GM21737 (cell line): ENCODE measurements around the gene LFNG.

Source experiments
- ATAC-seq: cut with Tn5 transposase; IDR thresholded peaks from one replicate; pipeline ENCODE4 v1.9.1; 2021; ENCODE audit warnings: mild to moderate bottlenecking, moderate library complexity; ENCODE audit not compliant: unreplicated experiment

Gene LFNG

DNA sequence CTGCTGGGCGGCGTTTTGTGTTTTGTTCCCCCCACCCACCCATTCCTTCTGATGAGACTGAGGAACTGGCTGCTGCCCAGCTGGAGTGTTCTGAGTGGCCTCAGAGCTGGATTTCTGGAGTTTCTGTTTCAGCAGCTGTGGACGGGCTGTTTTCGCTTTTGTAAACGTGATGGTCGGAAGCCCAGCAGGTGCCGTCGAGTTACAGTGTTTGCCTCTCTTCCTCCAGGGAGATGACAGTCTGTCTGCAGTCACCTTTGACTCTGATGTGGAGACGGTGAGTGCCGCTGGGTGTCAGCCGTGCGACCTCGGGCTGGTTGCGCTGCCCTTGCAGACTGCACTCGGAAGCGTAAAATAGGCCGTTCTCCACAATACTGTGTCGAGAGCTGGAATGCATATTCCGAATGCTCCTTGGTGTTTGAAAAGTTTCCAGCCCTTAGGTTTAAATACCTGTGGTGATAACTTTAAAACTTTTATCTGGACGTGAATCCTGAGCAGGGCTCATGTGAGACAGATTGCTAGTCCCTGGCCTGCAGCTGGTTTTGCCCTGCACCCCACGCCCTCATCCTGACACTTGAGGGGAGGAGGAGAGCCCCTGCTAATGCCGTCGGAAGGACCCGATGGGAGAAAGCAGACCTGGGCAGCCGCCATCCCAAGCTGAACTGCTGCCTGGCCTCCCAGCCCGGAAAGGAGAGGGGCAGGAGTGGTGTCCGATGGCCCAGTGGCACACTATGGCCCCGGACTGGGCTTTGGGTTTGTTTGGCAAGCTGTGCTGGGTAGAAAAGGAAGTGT, 47.5 kb downstream of the LFNG start:
- peak; percentile 47 for ATAC-seq

DNA sequence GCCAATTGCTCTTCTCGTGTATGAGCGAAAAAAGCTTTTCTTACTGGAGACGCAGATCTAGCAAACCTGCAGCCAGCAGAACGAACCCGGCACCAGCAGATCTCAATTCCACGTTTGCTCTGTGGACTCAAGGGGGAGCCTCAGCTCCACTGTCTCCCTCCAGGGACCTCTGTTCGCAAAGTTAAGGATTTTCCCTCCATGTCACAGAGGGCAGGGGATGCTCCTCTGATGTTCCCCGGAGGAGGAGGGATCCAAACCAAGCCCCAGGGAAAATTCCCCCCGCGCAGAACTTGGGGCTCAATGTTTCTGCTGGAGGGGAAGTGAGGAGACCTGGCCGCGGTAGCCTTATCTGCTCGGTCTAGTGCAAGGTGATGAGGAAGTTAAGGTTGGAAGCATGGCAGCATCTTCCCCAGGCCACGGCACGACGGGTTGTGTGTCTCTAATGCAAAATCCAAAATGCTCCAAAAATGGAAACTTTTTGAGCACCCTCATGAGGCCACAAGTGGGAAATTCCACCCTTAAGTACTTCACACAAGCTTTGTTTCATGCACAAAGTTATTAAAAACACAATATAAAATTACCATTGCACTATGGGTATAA, 48.2 kb downstream of the LFNG start:
- ATAC-seq, result no peak

DNA sequence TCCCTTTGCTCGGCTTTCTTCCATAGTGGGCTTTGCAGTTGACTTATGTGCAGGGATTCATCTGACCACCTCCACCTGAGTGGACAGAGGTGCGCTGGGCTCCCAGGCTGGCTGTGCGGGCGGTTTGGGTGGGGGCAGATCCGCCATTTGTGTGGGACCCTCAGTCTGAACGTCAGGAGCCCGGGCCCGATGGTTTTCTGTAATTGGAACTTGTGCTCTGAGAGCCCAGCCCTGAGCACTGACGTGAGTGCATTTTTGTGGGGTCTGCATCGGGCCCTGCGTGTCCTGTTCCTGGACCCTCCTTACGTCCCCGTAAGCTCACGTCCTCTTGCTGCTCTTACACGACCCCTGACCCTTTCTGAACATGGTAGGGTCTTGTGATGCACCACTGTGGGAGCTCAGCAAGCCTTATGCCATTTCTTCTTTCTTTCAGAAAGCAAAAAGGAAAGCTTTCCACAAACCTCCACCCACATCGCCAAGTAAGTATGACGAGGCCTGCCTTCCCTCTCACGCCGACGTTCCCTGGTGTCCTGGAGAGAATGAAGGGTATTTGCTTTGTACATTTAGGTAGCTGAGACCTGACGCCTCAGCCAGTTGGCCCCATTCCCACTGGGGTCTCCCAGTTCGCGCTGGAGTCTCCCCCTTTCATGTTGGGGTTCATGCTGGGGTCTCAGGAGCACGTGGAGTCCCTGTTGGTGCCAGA, 49.1 kb downstream of the LFNG start:
- no peak for ATAC-seq

- no peak for ATAC-seq
Measured at GRCh38 chr7:2569421-2569820, 49.8 kb downstream of the LFNG start.

DNA sequence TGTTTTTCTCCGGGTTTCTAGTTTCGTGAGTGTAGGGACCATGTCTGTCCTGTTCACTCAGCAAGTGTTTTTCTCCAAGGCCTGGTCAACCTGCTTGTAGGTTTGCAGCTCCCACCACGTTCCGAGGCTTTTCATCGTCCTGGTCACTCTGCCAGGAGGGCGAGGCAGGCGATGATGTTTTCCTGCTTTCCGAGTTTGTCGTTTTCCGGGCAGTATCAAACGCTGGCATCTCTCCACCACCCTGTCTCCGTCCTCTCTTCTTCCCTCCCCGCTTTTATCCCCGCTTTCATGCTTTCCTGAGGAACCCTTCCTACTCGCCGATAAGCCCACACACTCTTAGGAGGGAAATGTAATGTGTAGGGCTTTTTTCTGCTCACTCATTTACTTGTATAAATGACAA, 50.4 kb downstream of the LFNG start:
- no peak for ATAC-seq

DNA sequence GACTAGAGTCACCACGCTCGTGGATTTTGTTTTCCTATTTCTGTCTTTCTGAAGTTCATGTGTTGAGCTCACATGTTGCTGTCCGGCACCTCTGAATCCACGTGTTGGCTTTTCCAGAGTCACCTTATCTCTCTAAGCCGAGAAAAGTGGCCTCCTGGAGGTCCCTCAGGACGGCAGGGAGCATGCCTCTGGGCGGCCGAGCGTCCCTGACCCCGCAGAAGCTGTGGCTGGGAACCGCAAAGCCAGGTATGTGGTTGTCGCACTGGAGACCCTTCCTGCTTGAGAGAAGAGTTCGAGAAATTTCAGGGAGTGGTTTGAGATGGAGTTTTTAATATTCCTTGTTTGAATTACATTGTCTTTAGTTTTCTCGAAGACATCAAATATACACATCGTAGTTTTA, 51.8 kb downstream of the LFNG start:
- ATAC-seq, result no peak

- ATAC-seq, result no peak
Measured at GRCh38 chr7:2572101-2572842, 52.7 kb downstream of the LFNG start.

DNA sequence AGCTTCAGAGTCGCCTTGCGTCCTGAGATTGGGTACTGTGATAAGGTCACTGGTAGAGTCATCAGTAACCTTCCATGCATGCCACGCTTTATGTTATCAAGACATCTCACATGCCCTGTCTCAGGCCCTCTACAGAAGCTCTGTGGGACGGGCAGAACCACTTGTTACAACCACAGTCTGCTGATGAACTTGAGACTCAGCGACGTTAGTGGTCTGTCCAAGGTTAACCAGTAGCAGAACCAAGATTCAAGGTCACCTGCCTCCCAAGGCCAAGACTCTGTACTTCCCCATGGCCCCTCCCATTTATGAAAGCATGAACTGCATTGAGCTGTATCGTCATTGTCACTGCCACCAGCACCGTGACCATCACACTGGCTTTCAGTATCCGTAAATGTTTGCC, 54.2 kb downstream of the LFNG start:
- ATAC-seq, result no peak

DNA sequence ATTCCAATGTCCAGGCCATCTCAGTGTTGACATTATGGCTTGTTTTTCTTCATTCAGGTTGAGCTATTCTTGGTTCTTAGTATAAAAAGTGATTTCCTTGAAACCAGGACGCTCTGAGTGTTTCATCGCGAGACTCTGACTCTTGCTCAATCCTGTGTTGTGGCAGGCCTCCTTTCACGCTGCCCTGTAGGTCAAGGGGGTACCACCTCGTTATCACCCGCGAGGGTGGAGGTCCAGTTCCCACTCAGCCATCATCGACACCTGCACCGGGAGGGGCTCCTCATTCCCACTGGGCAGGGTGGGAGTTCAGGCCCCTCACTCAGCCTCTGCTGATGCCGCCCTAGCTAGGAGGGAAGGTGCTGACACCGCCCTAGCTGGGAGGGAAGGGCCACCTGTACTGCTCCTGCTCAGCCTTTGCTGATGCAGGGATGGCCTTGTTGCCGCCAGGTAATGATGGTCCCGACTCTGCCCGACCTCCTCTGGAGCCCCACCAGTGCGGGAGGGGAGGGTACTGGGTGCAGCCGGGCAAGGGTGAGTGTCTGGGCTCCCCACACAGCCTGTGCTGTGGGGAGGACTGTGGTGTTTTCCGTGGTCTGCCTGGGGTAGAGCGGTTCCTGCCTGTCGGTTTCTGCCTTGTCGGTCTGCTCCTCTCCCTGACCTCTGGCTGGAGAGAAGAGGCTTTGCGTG, 55.6 kb downstream of the LFNG start:
- ATAC-seq, result no peak

DNA sequence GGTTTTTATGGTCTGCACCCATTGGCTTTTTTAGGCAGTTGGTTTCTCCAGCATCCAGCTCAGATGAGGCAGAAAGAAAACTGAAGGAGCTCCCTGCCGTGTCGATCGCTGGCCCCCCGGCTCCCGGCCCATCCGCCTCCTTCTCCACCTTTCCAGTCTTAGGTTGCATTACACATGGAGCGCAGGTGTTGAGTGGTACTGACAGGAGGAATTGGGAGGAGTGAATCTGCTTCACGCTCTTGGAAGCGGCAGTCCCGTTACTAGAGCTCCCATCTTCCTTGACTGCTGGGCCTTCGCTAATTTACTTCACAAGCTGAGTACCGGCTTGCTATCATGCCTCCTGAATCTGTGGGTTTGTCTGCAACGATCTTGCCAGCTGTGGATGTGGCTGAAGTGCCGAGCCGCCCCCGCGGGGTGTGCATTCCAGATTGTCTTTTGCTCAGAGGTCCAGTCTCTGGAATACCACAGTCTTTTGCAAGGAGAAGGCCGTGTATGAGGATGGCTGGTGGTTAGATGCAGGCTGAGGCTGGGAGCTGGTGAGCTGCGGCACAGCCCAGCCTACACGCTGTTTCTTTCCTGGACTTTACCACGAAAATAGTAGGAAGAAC, 56.3 kb downstream of the LFNG start:
- no peak for ATAC-seq

DNA sequence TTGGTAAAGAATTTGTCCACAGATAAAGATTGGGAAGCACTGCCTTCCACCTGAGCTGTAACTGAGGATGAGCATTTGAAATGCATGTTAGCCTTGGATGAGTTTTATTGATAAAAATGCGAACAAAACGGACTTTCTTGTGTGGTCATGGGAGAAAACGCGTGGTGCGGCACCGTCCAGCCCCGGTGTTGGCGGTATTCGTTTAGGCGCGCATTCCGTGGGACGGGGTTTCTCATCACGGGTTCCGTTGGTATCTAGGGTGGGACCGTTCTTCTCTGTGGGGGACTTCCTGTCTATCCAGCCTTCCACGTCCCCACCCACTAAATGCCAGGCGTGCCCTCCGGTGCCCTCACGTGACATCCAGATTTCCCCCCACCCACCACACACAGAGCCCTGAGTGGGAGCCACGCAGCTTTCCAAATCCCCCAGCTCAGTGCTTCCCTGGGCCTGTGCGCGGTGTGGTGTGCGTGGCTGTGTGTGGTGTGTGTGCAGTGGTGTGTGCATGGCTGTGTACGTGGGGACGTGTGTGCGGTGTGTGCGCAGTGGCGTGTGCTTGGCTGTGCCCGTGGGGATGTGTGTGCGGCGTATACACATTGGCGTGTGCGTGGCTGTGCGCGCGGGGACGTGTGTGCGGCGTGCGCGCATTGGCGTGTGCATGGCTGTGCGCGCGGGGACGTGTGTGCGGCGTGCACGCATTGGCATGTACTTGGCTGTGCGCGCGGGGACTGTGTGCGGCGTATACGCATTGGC, 57.3 kb downstream of the LFNG start:
- no peak for ATAC-seq
